ENCODE measurements around the gene EPN2. TPM values are rescaled to one million over a fixed set of nuclear protein-coding genes. Genes with fewer than 3 reads are reported as not detected.

EPN2 gene
- total RNA-seq, 6 experiments from 2014 or later: 6.6 to 18.1 (median 11.4) TPM

DNA sequence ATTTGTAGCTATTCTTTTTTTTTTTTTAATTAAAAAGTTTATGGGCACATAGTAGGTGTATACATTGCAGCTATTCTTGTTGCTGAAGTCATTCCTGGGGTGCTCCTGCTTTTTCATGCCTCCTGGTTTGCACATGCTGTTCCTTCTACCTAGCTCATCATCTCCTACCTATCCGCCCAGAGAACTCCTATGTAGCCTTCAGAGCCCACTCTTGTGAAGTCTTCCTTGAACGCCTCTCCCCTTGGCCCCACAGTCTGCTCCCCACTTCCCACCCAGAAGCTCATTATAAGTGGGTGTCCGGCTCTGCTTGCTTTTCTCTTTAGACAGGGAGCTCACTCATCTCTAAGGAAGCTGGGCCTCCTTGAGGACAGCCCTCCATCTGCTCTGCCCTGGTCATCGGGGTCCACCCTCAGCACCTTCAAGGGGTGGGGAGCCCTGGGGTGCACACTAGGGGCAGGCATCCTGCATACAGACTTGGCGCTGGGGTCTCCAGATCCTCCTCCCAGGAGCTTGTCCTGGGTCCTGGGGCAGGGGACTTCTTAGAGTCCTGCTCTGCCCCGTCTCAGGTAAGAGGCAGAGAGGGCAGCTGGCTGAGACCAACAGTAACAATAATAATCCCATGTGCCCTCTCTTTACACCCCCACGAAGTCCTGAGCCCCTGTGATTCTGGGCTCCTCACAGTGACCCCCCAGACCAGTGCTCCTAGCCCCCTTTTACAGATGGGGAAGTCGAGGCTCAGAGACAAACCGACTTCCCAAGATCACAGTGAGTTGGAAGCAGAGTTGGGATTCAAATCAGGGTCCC is 128.9 kb downstream of the EPN2 start:
- no peaks in the 10 kb centered on the region for H3K36me3 ChIP-seq
- no peak overlapping the region for H3K27ac ChIP-seq
- TF ChIP-seq POLR2A (IDR thresholded peaks at IDR 0.05): no peak
- TF ChIP-seq, protein P1, sequence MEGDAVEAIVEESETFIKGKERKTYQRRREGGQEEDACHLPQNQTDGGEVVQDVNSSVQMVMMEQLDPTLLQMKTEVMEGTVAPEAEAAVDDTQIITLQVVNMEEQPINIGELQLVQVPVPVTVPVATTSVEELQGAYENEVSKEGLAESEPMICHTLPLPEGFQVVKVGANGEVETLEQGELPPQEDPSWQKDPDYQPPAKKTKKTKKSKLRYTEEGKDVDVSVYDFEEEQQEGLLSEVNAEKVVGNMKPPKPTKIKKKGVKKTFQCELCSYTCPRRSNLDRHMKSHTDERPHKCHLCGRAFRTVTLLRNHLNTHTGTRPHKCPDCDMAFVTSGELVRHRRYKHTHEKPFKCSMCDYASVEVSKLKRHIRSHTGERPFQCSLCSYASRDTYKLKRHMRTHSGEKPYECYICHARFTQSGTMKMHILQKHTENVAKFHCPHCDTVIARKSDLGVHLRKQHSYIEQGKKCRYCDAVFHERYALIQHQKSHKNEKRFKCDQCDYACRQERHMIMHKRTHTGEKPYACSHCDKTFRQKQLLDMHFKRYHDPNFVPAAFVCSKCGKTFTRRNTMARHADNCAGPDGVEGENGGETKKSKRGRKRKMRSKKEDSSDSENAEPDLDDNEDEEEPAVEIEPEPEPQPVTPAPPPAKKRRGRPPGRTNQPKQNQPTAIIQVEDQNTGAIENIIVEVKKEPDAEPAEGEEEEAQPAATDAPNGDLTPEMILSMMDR (IDR thresholded peaks at IDR 0.05): no peak
- DNase-seq: no peak
- no peak for ATAC-seq
- peaks cover 0 to 8% (median 3%) of the 10 kb centered on the region in 4 donors for H3K4me1 ChIP-seq
- intact Hi-C loops (cut with DNase I): loop anchor here in 1 of 2 donors (10.0 kb wide), 1 partner anchor 89 kb away; no protein-coding TSS in a partner anchor
- H3K4me3 ChIP-seq: no peak overlapping the region
- 97% methylated on average over 7 of the region's 9 CpGs for WGBS (ENCODE audit: insufficient coverage, low coverage, low lambda C conversion rate, missing lambda C conversion rate)
- no peaks in the 10 kb centered on the region for H3K9me3 ChIP-seq
- no peaks in the 10 kb centered on the region for H3K27me3 ChIP-seq

DNA sequence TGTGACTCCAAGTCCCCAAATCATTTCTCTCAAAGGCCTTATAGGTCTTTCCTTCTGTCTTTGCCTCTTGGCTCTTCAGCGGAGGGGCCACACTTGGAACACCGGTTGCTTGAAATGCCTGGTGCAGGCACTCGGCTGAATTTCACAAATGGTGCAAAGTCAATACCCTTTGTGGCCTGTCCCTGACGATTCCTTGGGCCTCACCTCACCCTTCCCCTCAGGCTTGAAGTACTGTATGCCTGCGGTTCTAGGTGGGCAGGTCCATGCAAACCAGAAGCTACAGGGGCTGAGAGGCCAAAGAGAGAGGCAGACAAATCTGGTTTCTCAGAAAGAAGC is 129.4 kb downstream of the EPN2 start:
- H3K9me3 ChIP-seq: no peaks in the 10 kb centered on the region
- H3K4me3 ChIP-seq: no peak overlapping the region
- WGBS (ENCODE audit: insufficient coverage, low coverage, low lambda C conversion rate, missing lambda C conversion rate): 93% methylated on average over 2 of the region's 5 CpGs

DNA sequence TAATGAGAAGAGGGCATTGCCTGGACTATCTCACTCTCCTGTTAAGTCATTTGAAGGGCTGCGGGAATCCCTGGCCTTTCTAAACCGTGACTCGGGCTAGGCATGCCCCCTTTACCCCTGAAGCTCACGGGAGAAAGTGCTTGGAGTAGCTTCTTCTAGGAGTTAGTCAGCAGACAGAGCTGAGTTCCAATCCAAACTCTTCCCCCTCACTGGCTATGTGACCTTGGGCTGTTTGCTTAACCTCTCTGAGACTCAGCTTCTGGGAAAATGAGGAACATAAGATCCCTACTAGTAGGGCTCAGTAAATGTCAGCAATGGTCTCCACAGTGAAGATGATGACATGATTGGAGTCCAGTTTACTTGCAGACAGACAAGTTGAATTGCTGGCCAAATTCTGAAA is 131.1 kb downstream of the EPN2 start:
- Histone ChIP-seq H3K9me3 (no peaks in the 10 kb centered on the region), H3K27me3 (no peaks in the 10 kb centered on the region), H3K4me3 (no peak overlapping the region), H3K36me3 (no peaks in the 10 kb centered on the region), H3K27ac (no peak overlapping the region), H3K4me1 (peaks cover 0 to 5% (median 0%) of the 10 kb centered on the region in 4 donors)
- TF ChIP-seq, protein P1 (IDR thresholded peaks at IDR 0.05): no peak
- TF ChIP-seq POLR2A (IDR thresholded peaks at IDR 0.05): no peak
- intact Hi-C loops (cut with DNase I): loop anchor here in 1 of 2 donors (10.0 kb wide), 1 partner anchor 87 kb away; no protein-coding TSS in a partner anchor
- no peak for DNase-seq
- no peak for ATAC-seq
- 81% methylated on average over 4 of the region's 4 CpGs for WGBS (ENCODE audit: insufficient coverage, low coverage, low lambda C conversion rate, missing lambda C conversion rate)

More for the DNA sequence above, 129.4 kb downstream of the EPN2 start:
- Histone ChIP-seq H3K27me3 (no peaks in the 10 kb centered on the region), H3K36me3 (no peaks in the 10 kb centered on the region), H3K27ac (no peak overlapping the region), H3K4me1 (peaks cover 0 to 8% (median 3%) of the 10 kb centered on the region in 4 donors)
- DNase-seq: no peak
- intact Hi-C loops (cut with DNase I): loop anchor here in 1 of 2 donors (10.0 kb wide), 1 partner anchor 88 kb away; no protein-coding TSS in a partner anchor
- no peak for TF ChIP-seq POLR2A (IDR thresholded peaks at IDR 0.05)
- TF ChIP-seq, protein P1 (IDR thresholded peaks at IDR 0.05): no peak
- ATAC-seq: no peak

DNA sequence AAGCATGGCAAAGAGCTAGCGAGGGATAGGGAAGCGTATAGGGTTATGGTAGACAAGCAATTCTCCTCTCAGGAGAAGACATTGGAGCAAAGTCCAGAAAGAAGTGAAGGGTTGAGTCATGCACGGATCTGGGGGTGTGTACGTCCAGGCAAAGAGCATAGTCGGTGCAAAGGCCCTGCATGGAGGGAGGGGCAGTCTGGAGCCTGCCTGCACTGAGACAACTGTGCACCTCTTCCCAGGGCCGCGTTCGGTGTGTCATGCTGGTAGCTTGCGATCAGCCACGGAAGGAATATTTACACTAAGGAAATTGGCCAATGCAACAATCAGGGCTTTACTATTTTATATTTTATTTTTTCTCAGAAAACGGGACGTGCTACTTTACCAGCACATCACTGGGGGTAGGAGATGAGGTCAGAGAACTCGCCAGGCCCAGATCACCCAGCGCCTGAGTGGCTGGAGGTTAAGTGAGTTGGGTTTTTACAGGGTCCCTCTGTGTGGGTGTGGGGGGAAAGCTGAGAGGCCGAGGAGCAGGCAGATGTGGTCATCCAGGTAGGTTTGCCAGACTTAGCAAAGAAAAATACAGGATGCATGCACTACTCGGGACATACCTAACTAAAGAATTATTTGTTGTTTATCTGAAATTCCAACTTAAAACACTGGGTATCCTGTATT is 132.1 kb downstream of the EPN2 start:
- no peaks in the 10 kb centered on the region for H3K27me3 ChIP-seq
- no peaks in the 10 kb centered on the region for H3K9me3 ChIP-seq
- 84% methylated on average over 10 of the region's 16 CpGs for WGBS (ENCODE audit: insufficient coverage, low coverage, low lambda C conversion rate, missing lambda C conversion rate)
- H3K4me1 ChIP-seq: peaks cover 0 to 5% (median 0%) of the 10 kb centered on the region in 4 donors
- H3K4me3 ChIP-seq: no peak overlapping the region
- DNase-seq: no peak
- intact Hi-C loops (cut with DNase I): loop anchor here in 1 of 2 donors (10.0 kb wide), 1 partner anchor 86 kb away; no protein-coding TSS in a partner anchor
- no peaks in the 10 kb centered on the region for H3K36me3 ChIP-seq
- ATAC-seq: no peak
- TF ChIP-seq POLR2A (IDR thresholded peaks at IDR 0.05): no peak
- TF ChIP-seq, protein P1 (IDR thresholded peaks at IDR 0.05): no peak
- H3K27ac ChIP-seq: no peak overlapping the region

Measured in right lobe of liver (tissue), 6 donors.